ENCODE results near the gene DLL4.

DNA sequence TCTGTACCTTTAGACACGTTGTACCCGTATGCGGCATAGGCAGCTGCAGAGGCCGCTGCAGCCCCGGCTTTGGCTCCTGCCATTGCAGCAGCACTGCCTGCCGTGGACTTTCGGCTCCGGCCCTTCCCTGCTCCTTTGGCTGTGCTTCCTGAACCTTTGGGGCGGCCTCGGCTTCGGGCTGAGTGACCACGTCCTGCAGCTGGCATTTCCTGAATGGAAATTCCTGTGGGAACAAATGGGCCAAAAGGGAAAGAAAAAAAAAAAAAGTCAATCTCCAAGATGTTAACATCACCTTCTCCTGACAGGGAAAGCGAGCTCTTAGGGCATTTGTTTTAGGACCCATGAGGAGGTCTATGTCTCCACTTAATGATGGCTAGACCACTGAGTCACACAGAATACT is 53.7 kb downstream of the DLL4 start:
- TF ChIP-seq CTCF (IDR thresholded peaks at IDR 0.05 in 2 of 3, conservative IDR thresholded peaks at IDR 0.05 in 1 of 3; ENCODE audit: borderline replicate concordance in 1 of 3, insufficient read depth in 1 of 3, low read depth in 2 of 3, low read length in 2 of 3) (no peak), ATF3 (IDR thresholded peaks at IDR 0.05) (no peak), EGR1 (IDR thresholded peaks at IDR 0.05; ENCODE audit: low read depth) (no peak), JUND (IDR thresholded peaks at IDR 0.05) (no peak), POLR2A (IDR thresholded peaks at IDR 0.05; ENCODE audit: borderline replicate concordance, extremely low read depth, insufficient read depth, insufficient read length) (no peak), POLR2AphosphoS5 (IDR thresholded peaks at IDR 0.05; ENCODE audit: low read depth, low read length) (no peak)

All from HCT116 (cell line).